ENCODE measurements around the gene KIF26B.

GRCh38 chr1:245645406-245645805 lies 490.6 kb downstream of the KIF26B start:
- TF ChIP-seq CTCF (IDR thresholded peaks at IDR 0.05; ENCODE audit: low read depth, low read length) (no peak), POLR2A (IDR thresholded peaks at IDR 0.05; ENCODE audit: extremely low read depth, insufficient read length) (no peak), MYC (IDR thresholded peaks at IDR 0.05; ENCODE audit: low read depth, low read length) (no peak)

Measured in NB4 (cell line).